Ishikawa (cell line): ENCODE data around the gene CADPS.

ENCODE experiments used
- CEBPB ChIP-seq: IDR thresholded peaks from 2 replicates; pipeline ENCODE4 v1.6.1; 2012
- CREB1 ChIP-seq: IDR thresholded peaks from 2 replicates; pipeline ENCODE4 v1.6.1; 2012; ENCODE audit warnings: low read depth
- EGR1 ChIP-seq: IDR thresholded peaks from 2 replicates; pipeline ENCODE4 v1.6.1; 2012
- EP300 ChIP-seq: IDR thresholded peaks from 2 replicates; pipeline ENCODE4 v1.6.1; 2012; ENCODE audit warnings: borderline replicate concordance
- FOXM1 ChIP-seq: IDR thresholded peaks from 2 replicates; pipeline ENCODE4 v1.6.1; 2012; ENCODE audit warnings: low read depth, borderline replicate concordance
- MAX ChIP-seq: IDR thresholded peaks from 2 replicates; pipeline ENCODE4 v1.6.1; 2012
- NFIC ChIP-seq: IDR thresholded peaks from 2 replicates; pipeline ENCODE4 v1.6.1; 2012
- RAD21 ChIP-seq: IDR thresholded peaks from 2 replicates; pipeline ENCODE4 v1.6.1; 2012; ENCODE audit warnings: low read depth
- REST ChIP-seq: IDR thresholded peaks from 2 replicates; pipeline ENCODE4 v1.6.1; 2012; ENCODE audit warnings: low read depth, mild to moderate bottlenecking
- TAF1 ChIP-seq: IDR thresholded peaks from 2 replicates; pipeline ENCODE4 v1.6.1; 2012; ENCODE audit warnings: low read depth, mild to moderate bottlenecking
- TCF12 ChIP-seq: IDR thresholded peaks from 2 replicates; pipeline ENCODE4 v1.6.1; 2012; ENCODE audit warnings: low read depth
- TEAD4 ChIP-seq: IDR thresholded peaks from 2 replicates; pipeline ENCODE4 v1.6.1; 2012
- USF1 ChIP-seq: IDR thresholded peaks from 2 replicates; pipeline ENCODE4 v1.6.1; 2012
- YY1 ChIP-seq: IDR thresholded peaks from 2 replicates; pipeline ENCODE4 v1.6.1; 2012; ENCODE audit warnings: low read depth
- ZBTB7A ChIP-seq: IDR thresholded peaks from 2 replicates; pipeline ENCODE4 v1.6.1; 2012; ENCODE audit warnings: low read depth

The CADPS gene

GRCh38 chr3:62898530-62899496 lies 23.6 kb upstream of the CADPS start:
- TF ChIP-seq RAD21 (no peak), EP300 (no peak), TEAD4 (no peak), CEBPB (no peak), MAX (no peak), FOXM1 (no peak), YY1 (no peak), ZBTB7A (no peak), REST (no peak), EGR1 (no peak), TAF1 (no peak), CREB1 (no peak), TCF12 (no peak), NFIC (no peak), USF1 (no peak)

- no peak for TF ChIP-seq CREB1
- no peak for TF ChIP-seq TCF12
- TF ChIP-seq FOXM1: no peak
- no peak for TF ChIP-seq YY1
- TF ChIP-seq ZBTB7A: no peak
- TF ChIP-seq EGR1: no peak
Measured at GRCh38 chr3:62895901-62896300, 20.7 kb upstream of the CADPS start.

GRCh38 chr3:62892951-62893350 lies 17.7 kb upstream of the CADPS start:
- no peak for TF ChIP-seq CEBPB
- no peak for TF ChIP-seq MAX
- no peak for TF ChIP-seq ZBTB7A
- TF ChIP-seq TCF12: no peak
- no peak for TF ChIP-seq TEAD4
- no peak for TF ChIP-seq FOXM1
- TF ChIP-seq RAD21: no peak
- no peak for TF ChIP-seq NFIC
- TF ChIP-seq TAF1: no peak
- no peak for TF ChIP-seq EP300
- TF ChIP-seq CREB1: no peak
- no peak for TF ChIP-seq YY1
- no peak for TF ChIP-seq USF1
- TF ChIP-seq EGR1: no peak
- no peak for TF ChIP-seq REST

GRCh38 chr3:62892045-62892444 lies 16.8 kb upstream of the CADPS start:
- TF ChIP-seq TCF12 (no peak), NFIC (no peak), RAD21 (no peak), CREB1 (no peak), REST (no peak), CEBPB (no peak), EP300 (no peak), TEAD4 (no peak), YY1 (no peak), EGR1 (no peak), FOXM1 (no peak), USF1 (no peak), ZBTB7A (no peak), TAF1 (no peak)
